Measurements from ENCODE around the gene PDE4A. TPM values are rescaled to one million over a fixed set of nuclear protein-coding genes. Genes with fewer than 3 reads are reported as not detected.

Gene PDE4A
- total and polyA plus RNA-seq, 10 of the 15 experiments (the other 5 are each of a cell fraction or from before 2014, with no cell fraction given) = 0.24 to 13.3 (median 4.9) TPM

GRCh38 chr19:10416380-10417257, 3.7 kb upstream of the PDE4A start (continued):
- peak; percentile 77; the same call in 1 of the 2 replicates for TF ChIP-seq ZNF687 (IDR thresholded peaks at IDR 0.05)
- TF ChIP-seq NKRF (conservative IDR thresholded peaks at IDR 0.05) = peak; percentile 84
- no peak for TF ChIP-seq FOS (IDR thresholded peaks at IDR 0.05; ENCODE audit: borderline replicate concordance, extremely low read depth, insufficient read length)
- no peak for TF ChIP-seq ATF3 (IDR thresholded peaks at IDR 0.05; ENCODE audit: borderline replicate concordance, extremely low read depth, low read depth, low read length)
- 0 out of 2 replicates have a peak, but pooled peaks have one; percentile 41 for TF ChIP-seq ZNF384 (IDR thresholded peaks at IDR 0.05; ENCODE audit: borderline replicate concordance, low read depth, low read length)
- peak; percentile 40 for TF ChIP-seq HCFC1 (IDR thresholded peaks at IDR 0.05; ENCODE audit: low read length)
- TF ChIP-seq FOXM1 (IDR thresholded peaks at IDR 0.05; ENCODE audit: low read depth, low read length) = no peak
- TF ChIP-seq ESRRA (IDR thresholded peaks at IDR 0.05; ENCODE audit: low read length) = peak; percentile 90
- TF ChIP-seq ETV6 (conservative IDR thresholded peaks at IDR 0.05 in 1 of 2, IDR thresholded peaks at IDR 0.05 in 1 of 2; ENCODE audit: borderline replicate concordance in 1 of 2, low read depth in 1 of 2) = peak in 1 of 2 experiments; percentile 21; a peak in 1 of 4 replicates
- no peak for TF ChIP-seq ZBTB33 (IDR thresholded peaks at IDR 0.05)
- TF ChIP-seq EP300 (IDR thresholded peaks at IDR 0.05; ENCODE audit: borderline replicate concordance in 1 of 2, control insufficient read depth in 1 of 2, low read depth in 2 of 2, low read length in 2 of 2) = peak in 1 of 2 experiments; percentile 74; a peak in 2 of 4 replicates
- TF ChIP-seq SIN3A (IDR thresholded peaks at IDR 0.05; ENCODE audit: low read depth, low read length) = peak; percentile 38; the same call in 1 of the 2 replicates
- no peak for TF ChIP-seq CHD1 (IDR thresholded peaks at IDR 0.05; ENCODE audit: low read depth, low read length)
- TF ChIP-seq YY1 (IDR thresholded peaks at IDR 0.05; ENCODE audit: low read depth, low read length) = peak; percentile 21
- TF ChIP-seq USF1 (IDR thresholded peaks at IDR 0.05; ENCODE audit: borderline replicate concordance, extremely low read length, insufficient read depth, low read depth, low read length) = peak; percentile 55
- TF ChIP-seq PAX8 (IDR thresholded peaks at IDR 0.05) = no peak
- peak; percentile 52 for TF ChIP-seq JUND (IDR thresholded peaks at IDR 0.05; ENCODE audit: low read depth, low read length)
- TF ChIP-seq MXI1 (IDR thresholded peaks at IDR 0.05; ENCODE audit: low read depth, low read length) = peak; percentile 94

All from GM12878 (cell line).